Left lung (tissue), 10 donors: Measurements from ENCODE around the gene COMTD1. TPM values are rescaled to one million over a fixed set of nuclear protein-coding genes. Genes with fewer than 3 reads are reported as not detected.

Experiments used
- ATAC-seq: fragments of 200-7000 bp; cut with Tn5 transposase; one replicate; pipeline ENCODE4 v1.9.1; 2020; ENCODE audit warnings: moderate library complexity
- DNase-seq, 4 donors: peaks; one replicate each; pipeline ENCODE4 v3.0.0-alpha.2; 2013 to 2020
- H3K27ac ChIP-seq, 2 donors: fragments of 200-600 bp; sonication (generic) in 1 of 2; one replicate each; pipeline versions ENCODE4 v1.5.0 to v1.8.0; 2020 to 2021
- H3K27me3 ChIP-seq, 2 donors: fragments of 200-600 bp; sonication (generic) in 1 of 2; one replicate each; pipeline versions ENCODE4 v1.5.0 to v1.8.0; 2020 to 2021
- H3K36me3 ChIP-seq, 2 donors: fragments of 200-600 bp; sonication (generic) in 1 of 2; one replicate each; pipeline versions ENCODE4 v1.5.0 to v1.8.0; 2020 to 2021
- H3K4me1 ChIP-seq, 2 donors: fragments of 200-600 bp; one replicate each; pipeline ENCODE4 v1.8.0; 2021
- H3K4me3 ChIP-seq, 2 donors: fragments of 200-600 bp; sonication (generic) in 1 of 2; one replicate each; pipeline versions ENCODE4 v1.5.0 to v1.8.0; 2020 to 2021; ENCODE audit warnings: mild to moderate bottlenecking in 1 of 2
- H3K9me3 ChIP-seq, 2 donors: fragments of 200-600 bp; sonication (generic) in 1 of 2; one replicate each; pipeline versions ENCODE4 v1.5.0 to v1.8.0; 2020 to 2021
- CTCF ChIP-seq, 2 donors: fragments of 200-600 bp; sonication (generic) in 1 of 2; IDR thresholded peaks; one replicate each; pipeline versions ENCODE4 v1.5.0 to v1.8.0; 2021; ENCODE audit warnings: antibody characterized with exemption in 2 of 2
- intact Hi-C, 2 donors: fragments of 100-400 bp; cut with DNase I; formaldehyde crosslinking; loops; one replicate each; pipeline versions ENCODE4 v1.11.2 to v1.14.2; 2022
- polyA plus RNA-seq, 6 donors: library from polyadenylated mRNA; unstranded; fragments of 120-200 nt; gene quantifications; one replicate each; pipeline ENCODE4 v1.2.1, GENCODE V29; 2013; ENCODE audit not compliant: insufficient read length in 6 of 6
- total RNA-seq, 2 donors: library from RNA; stranded (reverse); fragmentation: NEBNext Ultra II Directional; extraction: Animal tissue kit (Norgen Biotek cat#: 25700); gene quantifications; one replicate each; pipeline ENCODE4 v1.2.1, GENCODE V29; 2021
- donor health status: DM: no; HTN: yes; CAD: no.
- donor health status: DM: no; HTN: no; CAD: no.

Gene COMTD1
- total and polyA plus RNA-seq, 8 donors: 3.4 to 26.5 (median 4.5) TPM

- H3K27me3 ChIP-seq: no peaks in the 10 kb centered on the region
- H3K4me3 ChIP-seq: no peak overlapping the region
- H3K9me3 ChIP-seq: no peaks in the 10 kb centered on the region
- ATAC-seq (no peak), DNase-seq (no peak)
- no peaks in the 10 kb centered on the region for H3K36me3 ChIP-seq
- no peaks in the 10 kb centered on the region for H3K4me1 ChIP-seq
- intact Hi-C loops: no loop called here
- TF ChIP-seq CTCF (IDR thresholded peaks at IDR 0.05): no peak
- H3K27ac ChIP-seq: no peak overlapping the region
Observed at GRCh38 chr10:75266945-75267344, 31.2 kb upstream of the COMTD1 start.

- Histone ChIP-seq H3K4me1 (no peaks in the 10 kb centered on the region), H3K27me3 (no peaks in the 10 kb centered on the region), H3K36me3 (no peaks in the 10 kb centered on the region), H3K9me3 (no peaks in the 10 kb centered on the region), H3K27ac (no peak overlapping the region), H3K4me3 (no peak overlapping the region)
- no peak for TF ChIP-seq CTCF (IDR thresholded peaks at IDR 0.05)
- ATAC-seq: no peak
- no peak for DNase-seq
- intact Hi-C loops: no loop called here
Observed at GRCh38 chr10:75265856-75266255, 30.1 kb upstream of the COMTD1 start.

- no peak overlapping the region for H3K4me3 ChIP-seq
- no peaks in the 10 kb centered on the region for H3K4me1 ChIP-seq
- ATAC-seq (peak; percentile 40), DNase-seq (no peak)
- H3K27me3 ChIP-seq: no peaks in the 10 kb centered on the region
- no peak overlapping the region for H3K27ac ChIP-seq
- no peak for TF ChIP-seq CTCF (IDR thresholded peaks at IDR 0.05)
- H3K9me3 ChIP-seq: no peaks in the 10 kb centered on the region
- intact Hi-C loops: no loop called here
- H3K36me3 ChIP-seq: no peaks in the 10 kb centered on the region
Observed at GRCh38 chr10:75263806-75264205, 28.0 kb upstream of the COMTD1 start.

GRCh38 chr10:75261813-75262705 is 26.3 kb upstream of the COMTD1 start:
- ATAC-seq: no peak
- intact Hi-C loops: no loop called here
- H3K4me3 ChIP-seq: no peak overlapping the region
- H3K9me3 ChIP-seq: no peaks in the 10 kb centered on the region
- H3K36me3 ChIP-seq: no peaks in the 10 kb centered on the region
- no peak for DNase-seq
- H3K27me3 ChIP-seq: no peaks in the 10 kb centered on the region
- no peaks in the 10 kb centered on the region for H3K4me1 ChIP-seq
- no peak for TF ChIP-seq CTCF (IDR thresholded peaks at IDR 0.05)
- H3K27ac ChIP-seq: no peak overlapping the region

GRCh38 chr10:75260990-75261389 is 25.2 kb upstream of the COMTD1 start:
- no peaks in the 10 kb centered on the region for H3K27me3 ChIP-seq
- no peak for DNase-seq
- no peak overlapping the region for H3K4me3 ChIP-seq
- no peak for TF ChIP-seq CTCF (IDR thresholded peaks at IDR 0.05)
- no peaks in the 10 kb centered on the region for H3K9me3 ChIP-seq
- H3K36me3 ChIP-seq: no peaks in the 10 kb centered on the region
- no peak for ATAC-seq
- no peaks in the 10 kb centered on the region for H3K4me1 ChIP-seq
- intact Hi-C loops: no loop called here
- H3K27ac ChIP-seq: no peak overlapping the region
